NT2/D1 (cell line): ENCODE measurements around the gene ZNF653.
A peak's percentile ranks its signal among the peaks of the same experiment; 100 is the strongest.

Experiments used
- DNase-seq: peaks from one replicate; pipeline ENCODE4 v3.0.0-alpha.2; 2011; ENCODE audit warnings: low read depth, low spot score
- H3K27me3 ChIP-seq: 2 replicates; pipeline ENCODE4 v1.6.0; 2011; ENCODE audit warnings: mild to moderate bottlenecking; ENCODE audit not compliant: insufficient read length, insufficient read depth
- H3K36me3 ChIP-seq: 2 replicates; pipeline ENCODE4 v1.6.1; 2011; ENCODE audit warnings: mild to moderate bottlenecking, low read length, mixed read lengths; ENCODE audit not compliant: insufficient read depth, insufficient read length
- H3K4me1 ChIP-seq: 2 replicates; pipeline ENCODE4 v1.5.1; 2011; ENCODE audit not compliant: insufficient read depth, insufficient read length
- H3K4me3 ChIP-seq: 2 replicates; pipeline ENCODE4 v1.5.1; 2011; ENCODE audit warnings: low read depth; ENCODE audit not compliant: insufficient read length
- H3K9ac ChIP-seq: 2 replicates; pipeline ENCODE4 v1.6.0; 2011; ENCODE audit warnings: low read depth; ENCODE audit not compliant: insufficient read length
- H3K9me3 ChIP-seq: 2 replicates; pipeline ENCODE4 v1.5.1; 2011; ENCODE audit warnings: mild to moderate bottlenecking, low read length; ENCODE audit not compliant: insufficient read depth
- SUZ12 ChIP-seq: IDR thresholded peaks from 2 replicates; pipeline ENCODE4 v1.6.1; 2011; ENCODE audit not compliant: insufficient read length, insufficient read depth; ENCODE audit errors: extremely low read depth
- YY1 ChIP-seq: IDR thresholded peaks from 2 replicates; pipeline ENCODE4 v1.6.1; 2011; ENCODE audit not compliant: insufficient read length, insufficient read depth
- ZNF274 ChIP-seq: IDR thresholded peaks from 2 replicates; pipeline ENCODE4 v1.6.1; 2011; ENCODE audit warnings: mild to moderate bottlenecking, low read depth, low read length

The ZNF653 gene

GRCh38 chr19:11549386-11549953 lies 43.8 kb upstream of the ZNF653 start:
- H3K4me1 ChIP-seq, result peaks cover 10% of the 10 kb centered on the region
- no peak for DNase-seq
- no peak overlapping the region for H3K4me3 ChIP-seq
- no peak for TF ChIP-seq SUZ12
- TF ChIP-seq ZNF274, result no peak
- TF ChIP-seq YY1, result no peak
- H3K9me3 ChIP-seq, result no peaks in the 10 kb centered on the region
- H3K27me3 ChIP-seq, result no peaks in the 10 kb centered on the region
- H3K36me3 ChIP-seq, result peaks cover 70% of the 10 kb centered on the region
- no peak overlapping the region for H3K9ac ChIP-seq

GRCh38 chr19:11547929-11548700 lies 42.5 kb upstream of the ZNF653 start:
- H3K9me3 ChIP-seq, result no peaks in the 10 kb centered on the region

GRCh38 chr19:11541238-11541637 lies 35.6 kb upstream of the ZNF653 start:
- peaks cover 23% of the 10 kb centered on the region for H3K36me3 ChIP-seq
- TF ChIP-seq SUZ12 (no peak), ZNF274 (no peak), YY1 (no peak)
- no peak overlapping the region for H3K4me3 ChIP-seq
- no peaks in the 10 kb centered on the region for H3K27me3 ChIP-seq
- H3K9me3 ChIP-seq, result no peaks in the 10 kb centered on the region
- H3K4me1 ChIP-seq, result peaks cover 16% of the 10 kb centered on the region
- no peak for DNase-seq
- H3K9ac ChIP-seq, result no peak overlapping the region

More at GRCh38 chr19:11547929-11548700, 42.5 kb upstream of the ZNF653 start:
- Histone ChIP-seq H3K4me1 (peaks cover 9% of the 10 kb centered on the region), H3K9ac (no peak overlapping the region), H3K27me3 (no peaks in the 10 kb centered on the region), H3K4me3 (no peak overlapping the region), H3K36me3 (peaks cover 64% of the 10 kb centered on the region)
- no peak for TF ChIP-seq ZNF274
- TF ChIP-seq YY1, result no peak
- no peak for TF ChIP-seq SUZ12
- no peak for DNase-seq

- no peak for DNase-seq
- Histone ChIP-seq H3K36me3 (peaks cover 23% of the 10 kb centered on the region), H3K4me1 (peaks cover 13% of the 10 kb centered on the region), H3K9me3 (no peaks in the 10 kb centered on the region), H3K9ac (peak overlapping the region; percentile 29), H3K4me3 (no peak overlapping the region), H3K27me3 (no peaks in the 10 kb centered on the region)
- TF ChIP-seq ZNF274 (no peak), YY1 (no peak), SUZ12 (no peak)
Measured at GRCh38 chr19:11540645-11541044, 35.0 kb upstream of the ZNF653 start.

GRCh38 chr19:11539495-11540365 lies 34.1 kb upstream of the ZNF653 start:
- Histone ChIP-seq H3K4me1 (peaks cover 13% of the 10 kb centered on the region), H3K4me3 (peak overlapping the region; percentile 56), H3K27me3 (peaks cover 4% of the 10 kb centered on the region), H3K9ac (peak overlapping the region; percentile 90), H3K9me3 (no peaks in the 10 kb centered on the region), H3K36me3 (peaks cover 23% of the 10 kb centered on the region)
- TF ChIP-seq YY1 (no peak), SUZ12 (no peak), ZNF274 (no peak)
- no peak for DNase-seq

GRCh38 chr19:11538232-11539036 lies 32.8 kb upstream of the ZNF653 start, which contains the start of gene CNN1:
Gene CNN1 (plus strand): TSS chr19:11538851. CDS start chr19:11538928, 77 bp downstream.
- peaks cover 10% of the 10 kb centered on the region for H3K27me3 ChIP-seq
- TF ChIP-seq YY1, result no peak
- no peak for TF ChIP-seq ZNF274
- no peak for TF ChIP-seq SUZ12
- peak within 1 kb of the TSS; percentile 56 for H3K4me3 ChIP-seq
- no peak for DNase-seq
- H3K9me3 ChIP-seq, result no peaks in the 10 kb centered on the region
- H3K4me1 ChIP-seq, result peaks cover 13% of the 10 kb centered on the region
- H3K36me3 ChIP-seq, result peaks cover 14% of the 10 kb centered on the region
- H3K9ac ChIP-seq, result peak within 1 kb of the TSS; percentile 90
